Nephron progenitor cell (in vitro differentiated cells): ENCODE measurements around the gene ZDHHC3.

Experiments used
- DNase-seq: peaks from one replicate; pipeline ENCODE4 v3.0.0; 2021
- H3K27ac Mint-ChIP-seq: 2 replicates; pipeline ENCODE4 v1.8.0; 2021; ENCODE audit warnings: mild to moderate bottlenecking, moderate library complexity, mixed read lengths
- H3K27me3 Mint-ChIP-seq: 2 replicates; pipeline ENCODE4 v1.8.0; 2021; ENCODE audit warnings: mild to moderate bottlenecking, low read depth, mixed read lengths; ENCODE audit not compliant: poor library complexity
- H3K36me3 Mint-ChIP-seq: 2 replicates; pipeline ENCODE4 v1.8.0; 2021; ENCODE audit warnings: low read depth, mixed read lengths
- H3K4me1 Mint-ChIP-seq: 2 replicates; pipeline ENCODE4 v1.8.0; 2021; ENCODE audit warnings: mixed read lengths
- H3K4me3 Mint-ChIP-seq: 2 replicates; pipeline ENCODE4 v1.8.0; 2021; ENCODE audit warnings: mild to moderate bottlenecking, moderate library complexity, mixed read lengths
- H3K9me3 Mint-ChIP-seq: 2 replicates; pipeline ENCODE4 v1.8.0; 2021; ENCODE audit warnings: mild to moderate bottlenecking, moderate library complexity, mixed read lengths
- CTCF ChIP-seq: fragments of 200-600 bp; sonication (generic); IDR thresholded peaks from 2 replicates; pipeline ENCODE4 v1.5.0; 2021; ENCODE audit warnings: antibody characterized with exemption

The ZDHHC3 gene

GRCh38 chr3:45017821-45018220 lies 41.8 kb upstream of the ZDHHC3 start:
- H3K4me3 Mint-ChIP-seq: no peak overlapping the region

GRCh38 chr3:45016916-45017315 lies 40.9 kb upstream of the ZDHHC3 start:
- no peaks in the 10 kb centered on the region for H3K9me3 Mint-ChIP-seq
- DNase-seq: no peak
- H3K4me3 Mint-ChIP-seq: no peak overlapping the region
- H3K27me3 Mint-ChIP-seq: peaks cover 3% of the 10 kb centered on the region
- TF ChIP-seq CTCF: no peak
- H3K4me1 Mint-ChIP-seq: peaks cover 18% of the 10 kb centered on the region
- H3K27ac Mint-ChIP-seq: no peak overlapping the region
- H3K36me3 Mint-ChIP-seq: peaks cover 50% of the 10 kb centered on the region

More at GRCh38 chr3:45017821-45018220, 41.8 kb upstream of the ZDHHC3 start:
- no peak for TF ChIP-seq CTCF
- Mint-ChIP-seq H3K36me3 (peaks cover 41% of the 10 kb centered on the region), H3K27ac (peak overlapping the region; percentile 42), H3K9me3 (no peaks in the 10 kb centered on the region), H3K27me3 (peaks cover 3% of the 10 kb centered on the region), H3K4me1 (peaks cover 11% of the 10 kb centered on the region)
- no peak for DNase-seq

GRCh38 chr3:45012577-45012976 lies 36.6 kb upstream of the ZDHHC3 start:
- no peak overlapping the region for H3K4me3 Mint-ChIP-seq
- peaks cover 31% of the 10 kb centered on the region for H3K4me1 Mint-ChIP-seq
- no peaks in the 10 kb centered on the region for H3K27me3 Mint-ChIP-seq
- no peak for DNase-seq
- peak overlapping the region; percentile 90 for H3K27ac Mint-ChIP-seq
- no peak for TF ChIP-seq CTCF
- H3K9me3 Mint-ChIP-seq: no peaks in the 10 kb centered on the region
- peaks cover 69% of the 10 kb centered on the region for H3K36me3 Mint-ChIP-seq

- no peak overlapping the region for H3K4me3 Mint-ChIP-seq
- no peak for TF ChIP-seq CTCF
- DNase-seq: no peak
- no peaks in the 10 kb centered on the region for H3K27me3 Mint-ChIP-seq
- H3K27ac Mint-ChIP-seq: peak overlapping the region; percentile 90
- peaks cover 31% of the 10 kb centered on the region for H3K4me1 Mint-ChIP-seq
- H3K9me3 Mint-ChIP-seq: peaks cover 2% of the 10 kb centered on the region
- H3K36me3 Mint-ChIP-seq: peaks cover 70% of the 10 kb centered on the region
Observed at GRCh38 chr3:45011756-45012508, 36.0 kb upstream of the ZDHHC3 start.

- Mint-ChIP-seq H3K4me1 (peaks cover 31% of the 10 kb centered on the region), H3K4me3 (peak overlapping the region; percentile 16), H3K36me3 (peaks cover 73% of the 10 kb centered on the region), H3K27me3 (no peaks in the 10 kb centered on the region), H3K9me3 (peaks cover 4% of the 10 kb centered on the region), H3K27ac (peak overlapping the region; percentile 90)
- TF ChIP-seq CTCF: no peak
- DNase-seq: no peak
Observed at GRCh38 chr3:45010811-45011333, 34.9 kb upstream of the ZDHHC3 start.

GRCh38 chr3:45009868-45010267 lies 33.9 kb upstream of the ZDHHC3 start:
- H3K4me3 Mint-ChIP-seq: no peak overlapping the region
- H3K36me3 Mint-ChIP-seq: peaks cover 78% of the 10 kb centered on the region
- peaks cover 31% of the 10 kb centered on the region for H3K4me1 Mint-ChIP-seq
- no peak overlapping the region for H3K27ac Mint-ChIP-seq
- TF ChIP-seq CTCF: no peak
- DNase-seq: no peak
- no peaks in the 10 kb centered on the region for H3K27me3 Mint-ChIP-seq
- peaks cover 14% of the 10 kb centered on the region for H3K9me3 Mint-ChIP-seq
